Inflammatory macrophage treated with lipopolysaccharide for 4 hours (primary cell): Measurements from ENCODE around the gene NQO2.
A peak's percentile ranks its signal among the peaks of the same experiment; 100 is the strongest.
"Not testable (repeated sequence)": the region's sequence is repeated elsewhere in the genome, so short reads cannot be mapped to it uniquely, and the experiment has no call there.

Experiments used
- DNase-seq: peaks from one replicate; pipeline ENCODE4 v3.0.0-alpha.2; 2020

NQO2 gene

DNA sequence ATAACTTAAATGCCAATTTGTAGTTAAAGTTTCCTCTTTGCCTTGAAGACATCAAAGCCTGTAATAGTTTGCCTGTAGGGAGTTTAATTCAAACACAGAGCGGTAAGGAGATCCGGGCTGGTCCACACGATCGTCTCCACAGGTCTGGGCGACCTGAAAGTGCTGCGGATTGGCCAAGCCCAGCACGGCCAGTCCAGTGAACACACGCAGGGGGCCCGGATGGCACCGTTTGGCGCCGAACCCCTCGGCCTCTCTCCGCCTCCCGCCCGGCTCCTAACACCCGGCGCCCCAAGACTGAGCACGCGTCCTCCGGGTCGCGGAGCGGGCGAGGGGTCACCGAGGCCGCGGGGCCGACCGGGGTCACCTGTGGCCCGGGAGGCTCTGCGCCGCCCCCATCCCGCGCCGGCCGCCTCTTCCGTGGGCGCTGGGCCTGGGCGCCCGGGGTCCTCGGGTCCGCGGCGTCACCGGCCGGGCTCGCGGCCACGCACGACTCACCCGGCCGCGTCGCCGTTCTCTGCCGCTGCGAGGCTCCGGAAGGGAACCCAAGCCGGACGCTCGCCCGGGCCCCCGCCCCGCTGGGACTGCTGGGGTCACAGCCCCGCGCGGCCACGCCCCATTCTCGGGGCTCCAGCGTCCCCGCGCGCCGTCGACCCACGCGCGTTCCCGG lies 28.8 kb upstream of the NQO2 start:
- DNase-seq, result peak; percentile 70

DNA sequence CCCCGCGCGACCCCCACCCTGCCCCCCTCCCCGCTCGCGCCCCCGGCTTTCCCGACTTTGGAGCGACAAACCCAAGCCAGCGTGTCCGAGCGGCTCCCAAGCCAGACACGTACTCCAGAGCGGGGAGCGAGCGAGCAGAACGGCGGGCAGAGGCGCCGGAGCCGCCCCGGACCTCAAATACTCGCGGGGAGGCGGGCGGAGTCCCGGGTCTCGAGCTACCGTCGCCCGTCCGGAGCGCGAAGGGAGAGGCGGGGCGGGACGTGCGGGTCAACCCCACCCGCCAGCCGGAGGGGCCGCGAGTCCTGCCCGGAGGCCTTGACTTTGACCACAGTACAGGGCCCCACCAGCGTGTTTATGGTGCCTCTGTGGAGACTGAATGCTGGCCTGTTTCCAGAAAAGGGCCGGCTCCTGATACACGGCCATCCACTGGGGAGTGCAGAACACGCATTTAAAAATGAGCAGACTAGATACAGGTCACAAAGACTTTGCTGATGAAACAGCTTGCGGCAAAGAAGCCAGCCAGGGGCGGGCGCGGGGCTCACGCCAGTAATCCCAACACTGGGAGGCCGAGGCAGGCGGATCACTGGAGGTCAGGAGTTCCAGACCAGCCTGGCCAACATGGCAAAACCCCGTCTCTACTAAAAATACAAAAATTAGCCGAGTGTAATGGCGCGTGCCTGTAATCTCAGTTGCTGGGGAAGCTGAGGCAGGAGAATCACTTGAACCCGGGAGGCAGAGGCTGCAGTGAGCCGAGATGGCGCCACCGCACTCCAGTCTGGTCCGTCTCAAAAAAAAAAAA lies 28.1 kb upstream of the NQO2 start, which contains the start of gene SERPINB6:
SERPINB6 (minus strand) TSS at position 148 of the 799 bp plus-strand sequence. CDS start 12,235 bp downstream, outside the sequence.
- peak; percentile 53 for DNase-seq

DNA sequence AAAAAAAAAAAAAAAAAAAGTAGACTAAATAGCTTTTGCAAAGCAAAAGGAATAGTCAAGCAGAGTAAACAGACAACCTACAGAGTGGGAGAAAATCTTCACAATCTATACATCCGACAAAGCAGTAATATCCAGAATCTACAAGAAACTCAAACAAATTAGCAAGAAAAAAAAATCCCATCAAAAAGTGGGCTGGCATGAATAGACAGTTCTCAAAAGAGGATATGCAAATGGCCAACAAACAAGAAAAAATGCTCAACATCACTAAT lies 27.5 kb upstream of the NQO2 start:
- peak; percentile 26 for DNase-seq

DNA sequence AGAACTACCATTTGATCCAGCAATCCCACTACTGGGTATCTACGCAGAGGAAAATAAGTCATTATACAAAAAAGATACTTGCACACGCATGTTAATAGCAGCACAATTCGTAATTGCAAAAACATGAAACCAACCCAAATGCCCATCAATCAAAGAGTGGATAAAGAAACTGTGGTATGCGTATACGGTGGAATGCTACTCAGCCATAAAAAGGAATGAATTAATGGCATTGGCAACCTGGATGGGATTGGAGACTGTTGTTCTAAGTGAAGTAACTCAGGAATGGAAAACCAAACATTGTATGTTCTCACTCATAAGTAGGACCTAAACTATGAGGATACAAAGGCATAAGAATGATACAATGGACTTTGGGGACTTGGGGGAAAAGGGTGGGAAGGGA lies 27.0 kb upstream of the NQO2 start:
- not testable (repeated sequence) for DNase-seq

DNA sequence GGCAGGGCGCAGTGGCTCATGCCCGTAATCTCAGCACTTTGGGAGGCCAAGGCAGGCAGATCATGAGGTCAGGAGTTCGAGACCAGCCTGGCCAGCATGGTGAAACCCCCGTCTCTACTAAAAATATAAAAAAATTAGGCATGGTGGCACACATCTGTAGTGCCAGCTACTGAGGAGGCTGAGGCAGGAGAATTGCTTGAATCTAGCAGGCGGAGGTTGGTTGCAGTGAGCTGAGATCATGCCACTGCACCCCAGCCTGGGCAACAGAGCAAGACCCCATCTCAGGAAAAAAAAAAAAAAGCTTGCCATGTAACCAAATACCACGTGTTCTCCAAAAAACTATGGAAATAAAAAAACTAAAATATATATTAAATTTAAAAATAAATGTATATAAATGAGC lies 26.5 kb upstream of the NQO2 start:
- not testable (repeated sequence) for DNase-seq

DNA sequence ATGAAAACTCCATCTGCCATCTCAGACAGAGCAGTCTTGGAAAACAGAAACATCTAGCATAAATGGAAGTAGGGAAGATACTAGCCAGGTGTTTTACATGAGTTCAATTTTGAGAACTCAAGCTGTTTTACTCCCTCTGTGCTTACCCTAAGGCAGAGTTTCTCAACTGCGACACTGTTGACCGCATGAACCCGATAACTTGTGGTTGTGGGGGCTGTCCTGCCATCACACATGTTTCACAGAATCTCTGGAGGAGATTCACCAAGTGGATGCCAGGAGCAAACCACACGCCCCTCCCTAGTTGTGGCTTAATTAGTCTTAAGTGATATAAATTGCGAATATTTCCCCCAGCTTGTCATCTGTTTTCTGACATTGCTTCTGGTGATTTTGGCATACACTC lies 26.0 kb upstream of the NQO2 start:
- no peak for DNase-seq

DNA sequence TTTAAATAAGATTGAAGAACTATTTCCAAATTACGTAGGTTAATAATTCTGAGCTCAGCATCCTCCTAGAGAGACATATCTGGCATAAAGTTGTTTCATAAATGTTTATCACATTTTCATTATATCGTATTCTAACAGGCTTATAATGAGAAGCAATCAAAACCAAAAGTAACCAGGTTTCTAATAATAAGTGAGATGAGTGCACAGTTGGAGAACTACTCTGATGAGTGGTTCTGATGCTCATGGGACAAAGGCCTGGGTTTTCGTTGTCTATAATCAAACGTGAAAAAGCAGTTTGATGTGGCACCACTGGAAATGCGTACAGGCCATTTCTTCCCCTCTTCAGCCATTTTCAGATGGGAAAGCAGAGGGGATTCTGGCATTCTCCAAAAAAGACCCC lies 23.6 kb upstream of the NQO2 start:
- DNase-seq, result no peak

DNA sequence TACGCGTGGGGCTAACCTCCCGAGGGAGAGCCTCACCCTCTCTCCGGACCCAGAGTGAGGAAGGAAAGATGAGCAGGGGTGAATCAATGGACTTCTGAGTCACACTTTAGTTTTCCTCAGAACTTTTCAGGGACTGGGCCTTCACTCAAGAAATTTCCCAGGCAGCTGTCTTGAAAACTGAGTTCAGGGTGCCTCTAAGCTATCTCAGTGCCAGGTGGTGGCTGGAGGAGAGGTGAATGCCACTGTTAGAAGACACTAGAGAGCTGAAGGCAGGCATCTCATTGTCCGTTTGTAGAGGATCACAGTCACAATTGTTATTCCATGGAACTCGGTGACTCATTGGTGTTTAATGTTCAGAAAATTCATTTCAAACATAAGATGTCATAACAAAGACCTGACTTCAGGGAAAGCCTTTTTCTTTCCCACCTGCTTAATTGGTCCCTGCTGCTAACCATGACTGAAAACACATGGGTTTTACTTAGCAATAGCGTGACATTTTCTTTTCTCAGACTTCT lies 23.1 kb upstream of the NQO2 start:
- DNase-seq, result no peak

DNA sequence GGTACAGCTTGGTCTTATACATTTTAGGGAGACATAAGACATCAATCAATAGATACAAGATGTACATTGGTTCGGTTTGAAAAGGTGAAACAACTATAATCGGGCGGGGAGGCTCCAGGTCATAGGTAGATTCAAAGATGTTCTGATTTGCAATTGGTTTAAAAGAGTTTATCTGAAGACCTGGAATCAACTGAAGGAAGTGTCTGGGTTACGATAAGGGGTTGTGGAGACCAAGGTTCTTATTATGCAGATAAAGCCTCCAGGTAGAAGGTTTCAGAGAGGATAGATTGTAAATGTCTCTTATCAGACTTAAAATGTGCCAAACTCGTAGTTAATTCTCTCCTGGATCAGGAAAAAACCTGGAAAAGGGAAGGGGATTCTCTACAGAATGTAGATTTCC lies 22.4 kb upstream of the NQO2 start:
- DNase-seq, result no peak

DNA sequence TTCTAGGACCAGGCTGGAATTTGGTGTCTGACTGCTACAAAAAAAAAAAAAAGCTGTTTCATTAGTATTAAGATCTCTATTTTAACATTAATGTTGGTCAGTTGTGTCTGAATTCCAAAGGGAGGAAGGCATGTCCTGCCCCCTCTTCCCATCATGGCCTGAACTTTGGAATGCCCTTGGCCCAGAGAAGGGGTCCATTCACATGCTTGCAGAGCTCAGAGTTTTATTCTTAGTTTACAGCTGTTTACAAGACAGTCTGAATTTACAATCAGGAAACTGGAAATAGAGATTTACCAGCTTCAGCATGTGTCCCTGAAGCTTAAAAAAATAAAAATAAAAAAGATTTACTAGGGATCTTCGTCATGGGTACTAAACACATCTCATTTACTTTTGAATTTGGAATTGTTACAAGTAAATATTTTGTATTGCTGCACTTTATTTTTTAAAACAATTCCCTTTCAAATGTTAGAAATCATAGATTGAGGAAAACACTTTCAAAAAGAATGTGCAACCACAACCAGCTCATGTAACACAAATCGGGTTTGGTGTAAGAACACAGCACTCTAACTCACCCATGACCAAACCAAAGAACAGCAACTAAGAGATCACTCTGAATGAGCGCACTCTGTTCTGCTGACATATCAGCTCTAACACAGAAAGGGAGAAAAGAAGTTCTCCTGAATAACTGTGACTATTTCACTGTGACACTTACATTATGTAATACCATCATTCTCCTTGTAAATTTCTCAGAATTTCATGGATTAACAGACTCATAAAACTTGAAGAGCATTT lies 21.7 kb upstream of the NQO2 start:
- no peak for DNase-seq

DNA sequence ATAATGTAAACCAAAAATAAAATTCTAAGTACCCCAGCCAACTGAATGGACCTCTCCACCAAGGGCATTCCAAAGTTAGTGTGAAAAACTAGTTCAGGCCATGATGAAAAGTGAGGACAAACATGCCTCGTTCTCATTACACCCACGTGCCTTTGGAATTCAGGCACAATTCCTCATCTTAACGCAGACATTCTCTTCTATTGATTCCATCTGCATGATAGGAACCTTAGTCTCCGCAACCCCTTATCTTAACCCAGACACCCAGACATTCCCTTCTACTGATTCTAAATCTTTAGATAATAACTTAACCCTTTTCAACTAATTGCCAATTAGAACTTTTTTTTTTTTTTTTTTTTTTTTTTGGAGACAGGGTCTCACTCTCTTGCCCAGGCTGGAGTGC lies 20.8 kb upstream of the NQO2 start:
- DNase-seq, result no peak

DNA sequence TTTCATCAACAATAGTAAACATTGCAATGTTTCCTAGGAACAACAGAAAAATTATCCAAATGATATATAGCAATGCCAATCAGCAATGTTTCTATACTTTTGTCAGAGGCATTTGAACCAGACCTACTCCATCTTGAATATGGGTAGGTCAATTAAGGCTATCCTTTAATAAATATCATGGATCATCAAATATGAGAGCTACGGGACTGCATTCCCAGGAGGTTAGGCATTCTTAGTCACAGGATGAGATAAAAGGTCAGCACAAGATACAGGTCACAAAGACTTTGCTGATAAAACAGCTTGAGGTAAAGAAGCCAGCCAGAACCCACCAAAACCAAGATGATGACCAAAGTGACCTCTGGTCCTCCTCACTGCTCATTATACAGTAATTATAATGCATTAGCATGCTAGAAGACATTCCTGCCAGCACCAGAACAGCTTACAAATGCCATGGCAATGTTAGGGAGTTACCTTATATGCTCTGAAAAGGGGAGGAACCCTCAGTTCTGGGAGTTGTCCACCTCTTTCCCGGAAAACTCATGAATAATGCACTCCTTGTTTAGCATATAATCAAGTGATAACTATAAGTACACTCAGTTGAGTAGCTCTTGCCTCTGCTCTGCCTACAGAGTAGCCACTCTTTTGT lies 19.8 kb upstream of the NQO2 start:
- no peak for DNase-seq

DNA sequence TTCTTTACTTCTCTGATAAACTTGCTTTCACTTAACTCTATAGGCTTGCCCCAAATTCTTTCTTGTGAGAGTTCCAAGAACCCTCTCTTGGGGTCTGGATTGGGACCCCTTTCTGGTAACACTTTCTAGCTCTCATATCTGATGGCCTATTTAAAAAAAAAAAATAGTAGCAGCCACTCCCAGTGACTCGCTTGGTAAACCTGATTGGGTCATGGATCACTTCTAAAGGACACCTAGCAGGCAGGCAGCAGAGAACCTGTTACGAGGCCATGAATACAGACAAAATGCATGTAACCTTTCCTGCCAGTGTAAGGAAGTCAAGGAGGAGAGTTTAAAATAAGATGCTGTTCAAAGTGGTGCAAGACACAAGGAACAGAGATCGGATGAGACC lies 19.2 kb upstream of the NQO2 start:
- DNase-seq, result no peak

DNA sequence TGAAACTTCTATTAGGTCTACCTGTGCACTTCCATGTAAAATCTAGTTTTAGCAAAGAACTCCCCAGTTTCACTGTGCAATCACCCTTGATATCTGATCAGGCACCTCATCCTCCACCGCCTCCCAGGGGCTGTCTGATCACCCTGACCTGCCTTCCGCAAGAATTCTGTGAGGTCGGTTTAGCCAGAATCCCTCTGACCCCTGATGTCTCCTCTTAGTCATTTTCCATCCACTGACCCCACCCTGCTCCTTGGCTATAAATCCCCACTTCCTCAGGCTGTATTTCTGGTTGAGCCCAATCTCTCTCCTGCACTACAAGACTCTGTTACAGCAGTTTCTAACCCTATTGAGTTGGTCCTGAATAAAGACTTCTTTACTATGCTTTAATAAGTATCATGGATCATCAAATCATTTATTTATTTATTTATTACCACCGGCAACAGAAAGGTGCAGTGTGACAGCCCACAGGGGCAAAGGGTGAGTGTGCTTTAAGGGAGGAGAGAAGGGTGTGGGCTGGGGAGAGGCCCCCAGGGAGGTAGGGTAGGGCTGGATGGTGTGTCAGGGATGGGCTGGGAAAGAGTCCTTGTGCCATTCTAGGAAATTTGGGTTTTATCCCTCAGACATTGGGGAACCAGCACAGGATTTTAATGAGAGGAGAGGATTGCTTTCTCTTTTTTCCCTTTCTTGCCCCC lies 17.1 kb upstream of the NQO2 start:
- DNase-seq, result peak; percentile 58

DNA sequence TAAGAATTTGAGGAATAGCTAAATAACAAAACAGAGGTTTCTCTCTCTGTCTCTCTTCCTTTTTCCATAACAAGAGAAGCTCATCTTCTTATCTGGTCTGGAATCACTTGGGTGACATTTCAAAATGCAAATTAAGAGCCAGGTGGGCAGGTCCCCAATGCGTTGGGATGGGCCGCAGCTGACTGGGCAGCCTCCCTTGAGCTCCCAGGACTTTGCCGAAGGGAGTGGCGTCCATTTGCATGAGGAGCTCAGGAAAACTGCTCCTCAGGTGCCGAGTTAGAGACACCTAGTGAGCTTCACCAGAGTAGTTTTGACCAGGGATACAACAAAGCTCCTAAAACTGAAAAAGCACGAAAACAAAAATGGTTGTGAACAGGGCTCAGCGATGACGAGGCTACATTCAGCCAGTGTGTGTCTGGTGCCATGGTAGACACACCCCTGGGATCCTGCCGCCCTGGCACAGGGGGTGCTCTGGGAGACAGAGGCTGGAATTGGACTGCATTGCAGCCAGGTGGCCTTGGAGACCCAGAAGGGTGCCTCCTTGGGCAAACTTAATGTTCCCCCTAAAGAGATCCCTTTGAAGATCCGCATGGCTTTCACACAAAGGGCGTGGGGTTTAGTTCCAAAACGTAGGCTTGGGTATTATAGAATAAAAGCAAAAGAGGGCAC lies 14.8 kb upstream of the NQO2 start:
- DNase-seq, result no peak

DNA sequence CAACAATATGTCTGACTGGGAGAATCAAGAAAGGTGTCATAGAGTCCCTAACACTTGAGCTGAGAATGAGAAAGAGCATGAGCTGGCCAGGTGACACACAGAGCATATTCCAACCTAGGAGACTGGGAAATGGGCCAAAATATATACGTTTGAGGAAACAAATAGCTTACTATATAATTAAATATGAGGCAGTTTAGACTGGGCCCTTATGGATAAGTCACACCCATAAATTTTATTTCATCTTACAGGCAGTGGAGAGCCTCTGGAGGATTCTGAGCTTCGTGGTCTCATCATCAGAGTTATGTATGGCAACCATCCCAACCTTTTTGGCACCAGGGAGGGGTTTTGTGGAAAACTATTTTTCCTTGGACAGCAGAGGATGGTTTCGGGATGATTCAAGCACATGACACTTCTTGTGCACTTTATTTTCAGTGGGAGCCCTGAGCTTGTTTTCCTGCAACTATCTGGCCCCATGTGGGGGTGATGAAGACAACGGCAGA lies 12.9 kb upstream of the NQO2 start:
- DNase-seq, result no peak

DNA sequence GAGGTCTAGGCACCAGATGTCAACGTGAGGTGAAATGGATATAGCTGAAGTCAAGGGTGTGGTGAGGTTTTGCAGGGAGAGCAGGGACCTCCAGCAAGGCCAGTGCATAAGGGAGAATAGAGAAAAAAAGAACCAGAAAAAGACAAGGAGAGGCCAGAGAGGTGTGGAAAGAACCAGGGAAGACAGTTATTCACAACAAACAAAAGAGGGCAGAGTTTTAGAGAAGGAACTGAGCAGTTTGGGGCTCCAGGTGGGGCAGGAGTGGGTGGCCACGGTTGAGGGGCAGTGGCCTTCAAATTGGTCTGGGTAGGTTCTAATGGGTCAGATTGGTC lies 11.6 kb upstream of the NQO2 start:
- DNase-seq, result no peak

DNA sequence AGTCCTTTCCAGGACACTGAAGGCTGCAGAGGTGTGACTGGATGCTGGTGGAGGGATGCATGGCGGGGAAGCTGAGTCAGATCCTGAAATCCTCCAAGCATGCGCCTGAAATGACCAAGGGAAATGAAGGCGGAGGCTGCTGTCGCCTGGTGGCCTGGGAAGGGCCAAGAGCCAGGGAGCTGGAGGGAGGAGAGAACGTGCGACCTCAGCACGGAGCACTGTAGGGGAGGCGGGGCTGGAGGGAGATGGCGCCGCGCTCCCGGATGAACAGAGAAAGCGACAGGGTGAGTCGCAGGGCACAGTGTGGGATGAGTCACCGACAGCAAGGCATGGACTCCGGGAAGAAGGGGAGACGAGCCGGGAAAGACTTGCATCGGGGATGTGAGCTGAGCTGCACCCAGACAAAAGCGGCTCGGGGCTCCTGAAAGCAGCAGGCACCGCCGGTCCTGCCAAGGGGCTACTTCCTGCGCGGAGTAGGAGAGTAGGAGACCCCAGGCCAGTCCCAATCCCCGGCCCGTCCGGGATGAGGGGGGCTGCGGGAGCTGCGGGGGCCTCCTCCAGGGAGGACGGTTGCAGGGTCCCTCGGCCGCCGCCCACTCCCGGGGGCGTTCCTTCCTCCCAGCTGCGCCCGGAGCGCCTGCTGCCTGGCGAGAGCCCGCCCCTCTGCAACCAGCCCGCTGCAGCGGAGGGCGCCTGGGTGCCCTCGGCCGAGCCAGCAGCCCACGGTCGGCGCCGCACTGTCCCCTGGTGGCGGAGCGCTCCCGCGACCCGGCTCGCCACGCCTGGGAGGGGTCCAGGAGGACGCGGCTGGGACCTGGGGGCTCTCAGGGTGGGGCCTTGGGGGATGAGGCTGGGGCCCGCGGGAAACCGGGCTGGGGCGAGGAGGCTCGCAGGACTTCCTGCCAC lies 11.0 kb upstream of the NQO2 start:
- peak; percentile 91 for DNase-seq

DNA sequence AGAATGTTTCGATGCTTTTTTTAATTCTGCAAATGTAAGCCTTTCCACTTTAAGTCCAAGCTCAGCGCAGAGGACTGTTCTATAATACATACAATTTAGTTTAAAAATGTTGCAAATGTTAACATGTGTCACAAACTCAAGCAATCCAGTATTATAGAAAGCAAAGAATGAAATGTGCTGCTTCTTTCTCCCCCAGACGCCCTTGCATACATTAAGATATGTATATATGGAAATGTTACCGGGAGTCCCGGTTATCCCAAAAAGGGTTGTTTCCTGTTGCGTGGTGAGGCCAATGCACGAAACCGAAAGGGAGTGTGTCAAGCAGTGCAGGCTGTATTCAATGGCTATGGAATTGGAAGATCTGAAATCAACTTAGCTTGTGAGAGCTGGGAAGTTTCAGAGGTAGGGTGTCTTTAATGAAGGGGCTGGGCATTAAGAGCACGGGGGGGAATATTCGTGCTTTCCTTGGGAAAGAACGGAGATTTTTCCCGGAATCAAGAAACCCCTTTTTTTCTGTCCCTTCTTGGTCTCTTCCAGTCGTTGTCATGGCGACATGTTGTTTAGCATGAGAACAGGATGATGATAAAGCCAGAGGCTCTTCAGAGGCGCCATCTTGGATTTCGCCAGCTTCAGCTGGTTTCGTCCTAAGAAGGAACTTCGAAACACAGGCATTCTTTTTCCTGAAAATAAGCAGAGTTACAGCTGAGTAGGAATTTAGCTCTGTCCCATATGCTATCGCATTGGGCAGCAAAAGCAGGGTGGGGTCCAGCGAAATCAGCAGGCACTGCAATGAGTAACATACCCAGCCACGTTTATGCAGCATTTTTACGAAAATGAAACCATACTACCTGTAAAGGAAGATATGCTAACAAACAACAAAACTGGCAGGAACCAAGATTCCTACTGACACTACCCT lies 10.1 kb upstream of the NQO2 start:
- peak; percentile 95 for DNase-seq
